ENCODE data around the gene CBX4. TPM values are rescaled to one million over a fixed set of nuclear protein-coding genes. Genes with fewer than 3 reads are reported as not detected.
A peak's percentile ranks its signal among the peaks of the same experiment; 100 is the strongest.

CBX4 gene
- total and polyA plus RNA-seq, 2 of the 13 experiments (the other 11 are each of a cell fraction or from before 2014, with no cell fraction given), result 25.8 to 50.8 TPM

- TF ChIP-seq FOXK1 (CRISPR knock-in tag; IDR thresholded peaks at IDR 0.05; ENCODE audit: borderline replicate concordance, low read depth), result no peak
- no peak for TF ChIP-seq REPIN1 (CRISPR knock-in tag; IDR thresholded peaks at IDR 0.05; ENCODE audit: borderline replicate concordance, low read depth)
- no peak for TF ChIP-seq NCOR1 (IDR thresholded peaks at IDR 0.05; ENCODE audit: borderline replicate concordance, low read length)
- peak; percentile 38; the same call in 1 of the 2 replicates for TF ChIP-seq ZGPAT (CRISPR knock-in tag; IDR thresholded peaks at IDR 0.05)
- TF ChIP-seq KLF6 (CRISPR knock-in tag; IDR thresholded peaks at IDR 0.05), result no peak
- TF ChIP-seq ZNF557 (CRISPR knock-in tag; IDR thresholded peaks at IDR 0.05), result no peak
- no peak for TF ChIP-seq KLF12 (CRISPR knock-in tag; IDR thresholded peaks at IDR 0.05; ENCODE audit: borderline replicate concordance)
- no peak for TF ChIP-seq HNRNPUL1 (IDR thresholded peaks at IDR 0.05; ENCODE audit: low read depth, low read length)
- no peak for TF ChIP-seq TARDBP (CRISPR knock-in tag; IDR thresholded peaks at IDR 0.05)
- no peak for TF ChIP-seq ZNF441 (CRISPR knock-in tag; IDR thresholded peaks at IDR 0.05; ENCODE audit: borderline replicate concordance)
- no peak for TF ChIP-seq PRPF4 (IDR thresholded peaks at IDR 0.05; ENCODE audit: low read depth, low read length, poor library complexity, severe bottlenecking)
- TF ChIP-seq TERF1 (CRISPR knock-in tag; IDR thresholded peaks at IDR 0.05), result no peak
- no peak for TF ChIP-seq ZNF644 (CRISPR knock-in tag; IDR thresholded peaks at IDR 0.05; ENCODE audit: low read depth)
- no peak for TF ChIP-seq CAMTA2 (CRISPR knock-in tag; IDR thresholded peaks at IDR 0.05; ENCODE audit: borderline replicate concordance)
- TF ChIP-seq ZBTB3 (CRISPR knock-in tag; IDR thresholded peaks at IDR 0.05; ENCODE audit: borderline replicate concordance, low read depth), result no peak
- no peak for TF ChIP-seq ZNF569 (CRISPR knock-in tag; IDR thresholded peaks at IDR 0.05; ENCODE audit: borderline replicate concordance)
- TF ChIP-seq PRMT3 (CRISPR knock-in tag; IDR thresholded peaks at IDR 0.05; ENCODE audit: borderline replicate concordance, low read depth), result no peak
- TF ChIP-seq ZNF784 (CRISPR knock-in tag; IDR thresholded peaks at IDR 0.05; ENCODE audit: borderline replicate concordance), result no peak; the same call in 1 of the 2 replicates
- no peak for TF ChIP-seq MAF1 (CRISPR knock-in tag; IDR thresholded peaks at IDR 0.05; ENCODE audit: borderline replicate concordance)
- 0 out of 2 replicates have a peak, but pooled peaks have one; percentile 23 for TF ChIP-seq KMT2B (CRISPR knock-in tag; IDR thresholded peaks at IDR 0.05)
- TF ChIP-seq ATF4 (CRISPR knock-in tag; IDR thresholded peaks at IDR 0.05), result no peak
- peak; percentile 48; the same call in 1 of the 2 replicates for TF ChIP-seq HIC2 (CRISPR knock-in tag; IDR thresholded peaks at IDR 0.05; ENCODE audit: low read depth)
- no peak for TF ChIP-seq ZNF749 (CRISPR knock-in tag; IDR thresholded peaks at IDR 0.05; ENCODE audit: borderline replicate concordance)
Observed at GRCh38 chr17:79808763-79809529, 30.3 kb downstream of the CBX4 start (continued).
